Natural killer cell (primary cell): ENCODE data around the gene REC8. TPM values are rescaled to one million over a fixed set of nuclear protein-coding genes. Genes with fewer than 3 reads are reported as not detected.

ENCODE experiments used
- ATAC-seq, 3 donors: fragments of 150-1000 bp in 2 of 3; fragments of 200-7000 bp in 1 of 3; cut with Tn5 transposase; 1 replicate in 1 of 3; 2 replicates in 2 of 3; pipeline ENCODE4 v1.10.0; 2021; ENCODE audit warnings: mild to moderate bottlenecking in 2 of 3, moderate library complexity in 2 of 3
- DNase-seq, 2 donors: peaks; one replicate each; pipeline versions ENCODE4 v3.0.0 to v3.0.0-alpha.2; 2013 to 2021; ENCODE audit warnings: mixed read lengths in 1 of 2
- H3K27ac ChIP-seq: one replicate; pipeline ENCODE4 v1.5.1; 2013; ENCODE audit warnings: mild to moderate bottlenecking, low read length
- H3K27me3 ChIP-seq: one replicate; pipeline ENCODE4 v1.6.1; 2013; ENCODE audit warnings: low read length; ENCODE audit not compliant: control insufficient read depth, insufficient read depth
- H3K36me3 ChIP-seq: one replicate; pipeline ENCODE4 v1.6.1; 2013; ENCODE audit warnings: low read length; ENCODE audit not compliant: control insufficient read depth, insufficient read depth
- H3K4me1 ChIP-seq: one replicate; pipeline ENCODE4 v1.6.1; 2013; ENCODE audit warnings: low read length; ENCODE audit not compliant: control insufficient read depth, insufficient read depth
- H3K4me3 ChIP-seq: one replicate; pipeline ENCODE4 v1.5.1; 2013; ENCODE audit warnings: low read length
- H3K9me3 ChIP-seq: one replicate; pipeline ENCODE4 v1.6.1; 2013; ENCODE audit warnings: low read length; ENCODE audit not compliant: control insufficient read depth, insufficient read depth
- H3K27ac Mint-ChIP-seq, 2 donors: one replicate each; pipeline ENCODE4 v1.8.0; 2022; ENCODE audit warnings: mild to moderate bottlenecking in 2 of 2, mixed read lengths in 2 of 2, moderate library complexity in 1 of 2
- H3K27me3 Mint-ChIP-seq, 2 donors: one replicate each; pipeline ENCODE4 v1.8.0; 2022; ENCODE audit warnings: low read depth in 2 of 2, mixed read lengths in 2 of 2
- H3K36me3 Mint-ChIP-seq: one replicate; pipeline ENCODE4 v1.8.0; 2022; ENCODE audit warnings: mixed read lengths
- H3K4me1 Mint-ChIP-seq, 2 donors: one replicate each; pipeline ENCODE4 v1.8.0; 2022; ENCODE audit warnings: mixed read lengths in 2 of 2
- H3K4me3 Mint-ChIP-seq: one replicate; pipeline ENCODE4 v1.8.0; 2022; ENCODE audit warnings: mild to moderate bottlenecking, moderate library complexity, mixed read lengths
- H3K9me3 Mint-ChIP-seq, 2 donors: one replicate each; pipeline ENCODE4 v1.8.0; 2022; ENCODE audit warnings: mixed read lengths in 2 of 2
- CTCF ChIP-seq: fragments of 200-600 bp; IDR thresholded peaks from one replicate; pipeline ENCODE4 v1.8.0; 2022; ENCODE audit warnings: antibody characterized with exemption
- WGBS: methylation state at CpG from one replicate; pipeline ENCODE4 v1.1.7; 2013; ENCODE audit warnings: missing lambda C conversion rate; ENCODE audit not compliant: insufficient coverage; 5-methylcytosine and 5-hydroxymethylcytosine counted together
- intact Hi-C: fragments of 100-400 bp; cut with micrococcal nuclease; formaldehyde crosslinking; loops from one replicate; pipeline ENCODE4 v1.14.2; 2022
- total RNA-seq, 4 donors: library from RNA; stranded (reverse); fragments of 120-200 nt in 1 of 4; gene quantifications; one replicate each; pipeline versions ENCODE4 v1.2.3 to v1.2.4, GENCODE V29; 2013 to 2022

Gene REC8
- total RNA-seq, 3 donors from 2014 or later (not counting 1 experiment from before 2014, with no cell fraction given) = 77.7 to 138 (median 103) TPM

- no peak for TF ChIP-seq CTCF
- peaks cover 38% of the 10 kb centered on the region for H3K36me3 ChIP-seq
- peaks cover 15% of the 10 kb centered on the region for H3K36me3 Mint-ChIP-seq
- no peak overlapping the region for H3K4me3 ChIP-seq
- H3K9me3 ChIP-seq = no peaks in the 10 kb centered on the region
- DNase-seq (no peak), ATAC-seq (no peak)
- peaks cover 42% of the 10 kb centered on the region for H3K4me1 ChIP-seq
- no peak overlapping the region for H3K4me3 Mint-ChIP-seq
- intact Hi-C loops = no loop called here
- WGBS = 98% methylated on average over 6 of the region's 6 CpGs
- no peaks in the 10 kb centered on the region for H3K27me3 ChIP-seq
- H3K27me3 Mint-ChIP-seq = no peaks in the 10 kb centered on the region
- peak overlapping the region; percentile 98 to 99 for H3K27ac Mint-ChIP-seq
- H3K27ac ChIP-seq = no peak overlapping the region
- H3K9me3 Mint-ChIP-seq = no peaks in the 10 kb centered on the region
- H3K4me1 Mint-ChIP-seq = peaks cover 61 to 64% of the 10 kb centered on the region in 2 donors
Observed at GRCh38 chr14:24211311-24211710, 39.4 kb downstream of the REC8 start.

GRCh38 chr14:24212924-24213865 is 41.3 kb downstream of the REC8 start, which contains the start of gene CHMP4A:
TSS of gene CHMP4A (minus strand) at chr14:24213488. CDS start at chr14:24213439, 49 bp downstream.
- ATAC-seq = peak; percentile 73 to 88 (median 78)

GRCh38 chr14:24213866-24214662 is 42.2 kb downstream of the REC8 start:
- intact Hi-C loops = loop anchor here (1.0 to 2.0 kb wide), 4 partner anchors 19 to 100 kb away; partner anchors contain the start of genes DCAF11, IPO4, NRL and PSME2
- Histone ChIP-seq H3K27me3 (no peaks in the 10 kb centered on the region), H3K27ac (peak overlapping the region; percentile 93), H3K4me1 (peaks cover 30% of the 10 kb centered on the region), H3K9me3 (no peaks in the 10 kb centered on the region), H3K36me3 (peaks cover 24% of the 10 kb centered on the region), H3K4me3 (no peak overlapping the region)
- Mint-ChIP-seq H3K4me1 (peaks cover 50 to 53% of the 10 kb centered on the region in 2 donors), H3K27me3 (no peaks in the 10 kb centered on the region), H3K4me3 (peak overlapping the region; percentile 99), H3K9me3 (no peaks in the 10 kb centered on the region), H3K27ac (peak overlapping the region; percentile 98 to 99), H3K36me3 (peaks cover 15% of the 10 kb centered on the region)
- no peak for ATAC-seq
- TF ChIP-seq CTCF = no peak
- 96% methylated on average over 7 of the region's 7 CpGs for WGBS
- peak in 1 of 2 donors; percentile 7 for DNase-seq

More at GRCh38 chr14:24212924-24213865, 41.3 kb downstream of the REC8 start, which contains the start of gene CHMP4A:
- WGBS = under 1% methylated on average over 53 of the region's 53 CpGs
- Histone ChIP-seq H3K27ac (peak within 1 kb of the TSS; percentile 93), H3K27me3 (no peaks in the 10 kb centered on the region), H3K4me1 (peaks cover 30% of the 10 kb centered on the region), H3K36me3 (peaks cover 28% of the 10 kb centered on the region), H3K4me3 (peak within 1 kb of the TSS; percentile 74), H3K9me3 (no peaks in the 10 kb centered on the region)
- Mint-ChIP-seq H3K27ac (peak within 1 kb of the TSS; percentile 98 to 99), H3K36me3 (peaks cover 15% of the 10 kb centered on the region), H3K4me3 (peak within 1 kb of the TSS; percentile 99), H3K9me3 (no peaks in the 10 kb centered on the region), H3K4me1 (peaks cover 50 to 53% of the 10 kb centered on the region in 2 donors), H3K27me3 (no peaks in the 10 kb centered on the region)
- TF ChIP-seq CTCF = no peak
- peak; percentile 94 to 99 for DNase-seq
- intact Hi-C loops = loop anchor here (1.0 to 2.0 kb wide), 4 partner anchors 18 to 99 kb away; partner anchors contain the start of genes DCAF11, IPO4, NRL and PSME2
